Measurements from ENCODE around the gene DHCR24. TPM values are rescaled to one million over a fixed set of nuclear protein-coding genes. Genes with fewer than 3 reads are reported as not detected.
A peak's percentile ranks its signal among the peaks of the same experiment; 100 is the strongest.

Gene DHCR24
- total and polyA plus RNA-seq, 2 of the 13 experiments (the other 11 are each of a cell fraction or from before 2014, with no cell fraction given): 374 to 448 TPM

DNA sequence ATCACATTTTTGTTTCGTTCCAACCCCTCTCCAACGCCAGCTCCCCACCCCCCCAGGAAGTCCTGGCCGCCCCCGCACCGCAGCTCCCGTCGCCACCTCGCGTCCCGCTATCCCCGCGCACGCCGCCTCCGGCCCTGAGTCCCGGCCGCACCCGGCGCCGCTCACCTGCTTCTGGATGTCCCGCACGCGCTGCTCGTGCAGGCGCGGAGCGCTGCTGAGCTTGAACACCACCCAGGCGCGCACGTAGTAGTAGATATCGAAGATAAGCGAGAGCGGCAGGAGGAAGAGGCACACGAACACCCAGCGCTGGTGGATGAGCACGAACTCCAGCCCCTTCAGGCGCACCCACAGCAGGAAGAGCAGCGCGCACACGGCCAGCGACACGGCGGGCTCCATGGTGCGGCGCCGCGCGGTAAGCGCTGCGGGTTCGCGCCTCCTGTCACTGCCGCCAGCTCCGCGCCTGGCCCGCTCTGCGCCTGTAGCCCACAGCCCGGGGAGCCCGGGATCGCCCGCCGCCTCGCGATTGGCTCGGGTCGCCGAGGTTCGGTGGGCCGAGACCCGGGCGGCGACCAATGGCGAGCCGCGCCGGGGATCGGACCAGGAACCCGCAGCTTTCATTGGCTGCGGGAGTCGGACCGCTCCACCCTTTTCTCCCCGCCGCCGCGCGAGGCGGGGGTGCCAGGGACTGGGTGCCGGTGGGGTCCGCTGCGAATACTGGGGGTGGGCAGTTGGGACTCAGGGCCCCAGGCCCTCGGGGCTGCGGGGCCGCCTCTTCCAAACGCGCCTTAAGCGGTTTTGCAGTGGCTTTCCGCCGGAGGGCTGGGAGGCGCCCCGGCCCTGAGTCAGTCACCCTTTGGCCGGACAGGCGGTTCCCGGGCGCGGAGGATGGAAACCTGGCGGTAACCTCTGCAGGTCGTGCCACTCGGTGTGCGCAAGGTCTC is at the start of gene DHCR24 (continued):
- TF ChIP-seq ZHX2 (IDR thresholded peaks at IDR 0.05; ENCODE audit: low read depth) (no peak), ZHX2 (CRISPR knock-in tag; IDR thresholded peaks at IDR 0.05; ENCODE audit: borderline replicate concordance) (peak; percentile 59; the same call in 1 of the 2 replicates), REXO4 (CRISPR knock-in tag; IDR thresholded peaks at IDR 0.05; ENCODE audit: borderline replicate concordance) (no peak), FOXK1 (CRISPR knock-in tag; IDR thresholded peaks at IDR 0.05; ENCODE audit: borderline replicate concordance, low read depth) (no peak), MXI1 (IDR thresholded peaks at IDR 0.05; ENCODE audit: borderline replicate concordance, low read depth, low read length) (peak; percentile 55; the same call in 1 of the 3 replicates), HDAC2 (CRISPR knock-in tag; IDR thresholded peaks at IDR 0.05) (peak; percentile 12; the same call in 1 of the 2 replicates), PHF5A (CRISPR knock-in tag; IDR thresholded peaks at IDR 0.05; ENCODE audit: low read depth, unreplicated experiment) (peak; percentile 19), ZNF234 (CRISPR knock-in tag; conservative IDR thresholded peaks at IDR 0.05) (no peak), EP300 (IDR thresholded peaks at IDR 0.05; ENCODE audit: low read depth in 2 of 2, low read length in 2 of 2) (peak; percentile 38 to 65; a peak in 1 of 4 replicates), EP300 (CRISPR knock-in tag; IDR thresholded peaks at IDR 0.05; ENCODE audit: borderline replicate concordance) (no peak), ZNF709 (CRISPR knock-in tag; IDR thresholded peaks at IDR 0.05) (peak; percentile 96), GATAD1 (CRISPR knock-in tag; IDR thresholded peaks at IDR 0.05) (peak; percentile 53; the same call in 1 of the 2 replicates), SNAI1 (CRISPR knock-in tag; IDR thresholded peaks at IDR 0.05; ENCODE audit: borderline replicate concordance) (no peak), ZSCAN22 (CRISPR knock-in tag; IDR thresholded peaks at IDR 0.05) (no peak), ZNF724P (CRISPR knock-in tag; IDR thresholded peaks at IDR 0.05; ENCODE audit: borderline replicate concordance) (peak; percentile 85; the same call in 1 of the 2 replicates), SIN3A (IDR thresholded peaks at IDR 0.05; ENCODE audit: borderline replicate concordance, low read depth, low read length) (peak; percentile 92; the same call in 1 of the 2 replicates), ARNT (IDR thresholded peaks at IDR 0.05) (no peak), HNRNPH1 (optimal IDR thresholded peaks at IDR 0.05; ENCODE audit: low read depth, low read length) (peak; percentile 76), ZNF850 (CRISPR knock-in tag; conservative IDR thresholded peaks at IDR 0.05) (peak; percentile 91), HNRNPL (IDR thresholded peaks at IDR 0.05; ENCODE audit: low read depth, low read length) (peak; percentile 51; the same call in 1 of the 2 replicates), ZNF576 (CRISPR knock-in tag; IDR thresholded peaks at IDR 0.05) (no peak)
- TF ChIP-seq, protein P1, sequence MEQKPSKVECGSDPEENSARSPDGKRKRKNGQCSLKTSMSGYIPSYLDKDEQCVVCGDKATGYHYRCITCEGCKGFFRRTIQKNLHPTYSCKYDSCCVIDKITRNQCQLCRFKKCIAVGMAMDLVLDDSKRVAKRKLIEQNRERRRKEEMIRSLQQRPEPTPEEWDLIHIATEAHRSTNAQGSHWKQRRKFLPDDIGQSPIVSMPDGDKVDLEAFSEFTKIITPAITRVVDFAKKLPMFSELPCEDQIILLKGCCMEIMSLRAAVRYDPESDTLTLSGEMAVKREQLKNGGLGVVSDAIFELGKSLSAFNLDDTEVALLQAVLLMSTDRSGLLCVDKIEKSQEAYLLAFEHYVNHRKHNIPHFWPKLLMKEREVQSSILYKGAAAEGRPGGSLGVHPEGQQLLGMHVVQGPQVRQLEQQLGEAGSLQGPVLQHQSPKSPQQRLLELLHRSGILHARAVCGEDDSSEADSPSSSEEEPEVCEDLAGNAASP (CRISPR knock-in tag; IDR thresholded peaks at IDR 0.05; ENCODE audit: borderline replicate concordance): 0 out of 2 replicates have a peak, but pooled peaks have one; percentile 34

All from HepG2 (cell line).